GM21786 (cell line): Measurements from ENCODE around the gene SNTA1.
A peak's percentile ranks its signal among the peaks of the same experiment; 100 is the strongest.
"Not testable (repeated sequence)": the region's sequence is repeated elsewhere in the genome, so short reads cannot be mapped to it uniquely, and the experiment has no call there.

ENCODE experiments used
- ATAC-seq: cut with Tn5 transposase; IDR thresholded peaks from one replicate; pipeline ENCODE4 v1.9.1; 2021; ENCODE audit not compliant: unreplicated experiment

SNTA1 gene

GRCh38 chr20:33443512-33444239 is at the start of gene SNTA1:
SNTA1 (minus strand) TSS chr20:33443763; CDS start chr20:33443620, 143 bp downstream.
- no peak for ATAC-seq

DNA sequence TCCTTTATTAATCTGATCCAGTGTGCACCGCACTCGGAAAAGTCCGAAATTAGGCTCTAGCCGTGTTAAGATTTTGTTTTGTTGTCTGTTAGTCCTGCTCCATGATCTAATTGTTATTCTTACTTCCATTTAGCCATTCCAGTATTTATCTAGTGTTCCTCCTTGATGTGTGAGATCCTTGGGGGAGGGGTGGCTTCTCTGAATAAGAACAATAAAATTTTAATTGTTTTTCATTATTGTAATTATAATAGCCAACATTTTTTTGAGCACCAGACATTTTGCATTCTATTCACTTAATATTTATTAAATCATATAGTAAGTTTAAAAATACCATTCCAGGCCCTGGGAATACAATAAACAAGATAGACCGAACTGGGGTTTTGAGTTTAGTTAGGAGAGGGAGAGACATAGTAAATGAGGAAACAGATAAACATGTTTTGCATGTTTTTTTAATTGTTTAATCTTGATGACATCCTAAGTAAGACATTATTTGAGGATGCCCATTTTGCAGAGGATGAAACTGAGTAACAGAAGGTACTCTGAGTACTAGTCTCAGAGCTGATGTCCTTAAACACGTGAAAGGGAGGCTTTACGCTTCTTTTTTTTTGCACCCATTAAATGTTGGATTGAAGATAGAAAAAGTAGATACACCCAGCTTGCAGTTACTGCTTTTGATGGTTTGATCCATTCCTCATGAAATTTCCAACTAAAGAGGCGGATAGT is 47.5 kb upstream of the SNTA1 start:
- no peak for ATAC-seq

DNA sequence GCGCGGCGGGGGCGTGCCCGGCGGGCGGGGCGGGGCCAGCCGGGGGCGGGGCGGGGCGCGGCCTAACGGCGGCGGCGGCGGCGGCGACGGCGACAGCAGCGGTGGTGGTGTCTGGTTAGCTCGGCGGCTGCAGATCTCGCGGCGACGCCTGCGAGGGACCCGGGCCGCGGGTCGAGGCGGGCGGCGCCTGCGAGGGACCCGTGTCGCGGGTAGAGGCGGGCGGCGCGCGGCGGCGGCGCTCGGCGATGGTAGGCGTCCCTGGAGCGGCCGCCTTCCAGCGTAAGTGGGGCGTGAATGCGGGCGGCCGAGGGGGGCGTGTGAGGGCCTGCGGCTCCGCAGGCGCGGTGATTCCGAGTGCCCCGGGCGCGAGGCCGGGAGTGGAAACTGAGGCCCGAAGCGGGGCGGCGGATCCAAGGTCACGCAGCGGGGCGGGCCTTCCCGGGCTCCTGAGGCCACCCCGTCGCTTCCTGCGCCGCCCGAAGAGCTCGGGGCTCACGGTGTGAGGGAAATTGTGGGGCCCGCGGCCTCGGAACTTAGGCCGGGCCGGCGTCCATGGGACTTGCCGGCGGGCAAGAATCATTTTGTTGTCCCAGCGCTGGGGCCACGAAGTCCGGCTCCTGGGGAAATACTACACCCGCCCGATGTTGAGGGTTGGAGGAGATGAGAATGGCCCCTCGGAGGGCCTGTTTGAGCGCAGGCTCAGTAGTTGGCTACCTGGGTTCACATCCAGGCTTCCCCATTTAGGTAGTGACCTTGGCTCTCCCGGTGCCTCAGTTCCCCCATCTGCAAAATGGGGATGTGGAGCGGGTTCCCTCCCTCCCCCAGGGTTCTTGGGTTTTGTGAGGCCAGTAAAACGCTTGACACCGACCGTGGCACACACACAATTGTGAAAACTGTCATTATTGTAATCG is 46.7 kb upstream of the SNTA1 start, which contains the start of gene CBFA2T2:
Gene CBFA2T2, plus strand, starts transcription at position 74 of the 911 bp plus-strand sequence. Its CDS starts 172 bp downstream, at position 246.
- peak; percentile 39 for ATAC-seq

DNA sequence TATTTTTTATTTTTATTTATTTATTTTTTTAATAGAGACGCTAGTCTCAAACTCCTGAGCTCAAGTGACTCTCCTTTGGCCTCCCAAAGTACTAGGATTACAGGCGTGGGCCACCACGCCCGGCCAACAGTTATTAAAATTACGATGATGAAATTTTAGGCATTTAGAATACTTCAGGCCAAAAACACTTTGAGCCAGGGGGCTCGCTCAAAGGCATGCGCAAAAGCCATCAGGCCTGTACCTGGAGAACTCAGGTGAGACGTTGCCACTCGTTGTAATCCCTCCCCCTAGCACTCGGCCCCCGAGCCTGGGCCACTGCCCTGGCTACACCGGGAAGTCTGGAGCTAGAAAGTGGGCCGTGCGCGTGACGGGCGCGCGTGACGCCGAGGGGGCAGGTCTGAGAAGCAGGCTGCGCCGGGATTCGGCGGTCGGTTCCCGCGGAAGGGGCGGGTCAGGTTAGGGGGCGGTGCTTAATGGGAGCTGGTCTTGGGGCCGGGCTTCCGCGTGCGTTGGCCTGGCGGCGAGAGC is 46.0 kb upstream of the SNTA1 start:
- ATAC-seq, result peak; percentile 91

- not testable (repeated sequence) for ATAC-seq
Measured at GRCh38 chr20:33488661-33489494, 45.3 kb upstream of the SNTA1 start.

GRCh38 chr20:33488201-33488600 is 44.6 kb upstream of the SNTA1 start:
- ATAC-seq, result no peak

DNA sequence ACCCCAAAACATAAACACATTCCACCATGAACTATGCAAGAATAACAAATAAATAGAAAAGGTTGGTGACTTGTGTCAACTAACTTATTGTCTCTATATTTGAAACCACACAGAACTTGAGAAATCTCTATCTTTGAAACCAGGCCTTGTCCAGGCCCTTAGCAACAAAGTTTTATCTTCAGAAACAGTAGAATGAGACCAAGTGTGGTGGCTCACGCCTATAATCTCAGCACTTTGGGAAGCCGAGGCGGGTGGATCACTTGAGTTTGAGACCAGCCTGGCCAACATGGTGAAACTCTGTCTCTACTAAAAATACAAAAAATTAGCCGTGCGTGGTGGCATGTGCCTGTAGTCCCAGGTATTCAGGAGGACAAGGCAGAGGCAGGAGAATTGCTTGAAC is 39.6 kb upstream of the SNTA1 start:
- ATAC-seq, result not testable (repeated sequence)

- ATAC-seq, result no peak
Measured at GRCh38 chr20:33482581-33482980, 39.0 kb upstream of the SNTA1 start.

GRCh38 chr20:33481431-33481941 is 37.9 kb upstream of the SNTA1 start:
- no peak for ATAC-seq

GRCh38 chr20:33480048-33480447 is 36.5 kb upstream of the SNTA1 start:
- no peak for ATAC-seq

- ATAC-seq, result no peak
Measured at GRCh38 chr20:33477386-33478234, 34.0 kb upstream of the SNTA1 start.

- ATAC-seq, result no peak
Measured at GRCh38 chr20:33475381-33476152, 32.0 kb upstream of the SNTA1 start.

- no peak for ATAC-seq
Measured at GRCh38 chr20:33474963-33475362, 31.4 kb upstream of the SNTA1 start.

DNA sequence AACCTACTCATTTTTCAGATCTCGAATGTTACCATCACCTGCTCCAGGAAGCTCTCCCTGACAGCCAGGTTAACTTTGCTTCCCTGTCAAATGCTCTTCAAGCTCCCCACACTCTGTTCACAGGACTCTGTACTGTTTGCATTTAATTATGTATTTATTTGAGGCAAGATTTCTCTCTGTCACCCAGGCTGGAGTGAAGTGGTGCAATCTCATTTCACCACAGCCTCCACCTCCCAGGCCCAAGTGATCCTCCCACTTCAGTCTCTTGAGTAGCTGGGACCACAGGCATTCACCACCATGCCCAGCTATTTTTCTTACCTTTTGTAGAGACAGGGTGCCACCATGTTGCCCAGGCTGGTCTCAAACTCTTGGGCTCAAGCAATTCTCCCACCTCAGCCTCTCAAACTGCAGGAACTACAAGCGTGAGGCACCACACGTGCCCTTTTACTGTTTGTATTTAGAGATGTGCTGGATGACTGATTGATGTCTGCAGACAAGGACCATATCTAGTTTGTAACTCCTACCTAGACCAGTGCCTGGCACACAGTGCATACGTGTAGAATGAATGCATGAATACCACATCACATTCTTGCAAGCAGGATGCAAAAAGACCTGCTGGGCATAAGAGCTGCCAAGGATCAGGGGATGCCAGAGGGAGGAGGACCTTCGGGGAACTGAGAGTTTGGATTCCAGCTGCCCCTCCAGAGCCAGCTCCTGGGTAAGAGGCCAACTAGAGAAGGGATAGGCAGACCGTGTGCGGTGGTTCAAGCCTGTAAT is 30.7 kb upstream of the SNTA1 start:
- ATAC-seq, result no peak

- no peak for ATAC-seq
Measured at GRCh38 chr20:33472868-33473435, 29.4 kb upstream of the SNTA1 start.

DNA sequence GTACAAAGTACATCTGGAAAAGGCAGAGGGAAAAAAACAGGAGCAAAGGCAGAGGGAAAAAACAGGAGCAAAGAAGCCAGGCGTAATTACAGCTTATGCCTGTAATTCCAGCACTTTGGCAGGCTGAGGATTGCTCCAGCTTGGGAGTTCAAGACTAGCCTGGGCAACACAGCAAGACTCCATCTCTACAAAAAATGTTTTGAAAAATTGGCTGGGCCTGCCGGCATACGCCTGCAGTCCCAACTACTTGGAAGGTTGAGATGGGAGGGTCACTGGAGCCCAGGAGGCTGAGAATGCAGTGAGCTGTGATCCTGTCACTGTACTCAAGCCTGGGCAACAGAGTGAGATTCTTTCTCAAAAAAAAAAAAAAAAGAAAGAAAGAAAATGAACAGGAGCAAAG is 27.3 kb upstream of the SNTA1 start:
- ATAC-seq, result no peak

DNA sequence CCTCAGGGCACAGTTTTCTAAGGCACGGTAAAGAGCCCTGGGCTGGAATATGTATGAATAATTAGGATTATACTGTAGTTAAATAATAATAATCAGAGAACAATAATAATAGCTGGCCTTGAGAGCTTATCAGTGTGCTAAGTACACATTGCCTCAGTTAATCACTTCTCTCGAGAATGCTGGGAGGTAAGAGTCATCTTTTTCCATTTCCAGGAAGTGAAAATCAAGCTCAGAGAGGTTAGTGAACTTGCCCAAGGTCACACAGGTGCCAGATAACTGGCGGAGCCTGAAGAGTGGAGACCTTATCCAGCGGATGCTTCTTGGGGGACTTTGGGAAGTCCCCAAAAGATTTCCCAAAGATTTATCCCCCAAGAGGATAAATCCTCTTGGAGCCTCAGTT is 26.9 kb upstream of the SNTA1 start:
- ATAC-seq, result no peak
